SK-N-SH treated with all-trans-retinoic acid at 6 μM for 48 hours (cell line): ENCODE data around the gene MCM9.

Experiments used
- RARB ChIP-seq: fragments of 250-450 bp; sonication (Bioruptor Pico); IDR thresholded peaks from 2 replicates; pipeline ENCODE4 v1.8.0; 2021; ENCODE audit warnings: mild to moderate bottlenecking, moderate library complexity
- TF ChIP-seq, protein P1 (sequence below): fragments of 250-450 bp; sonication (Bioruptor Pico); IDR thresholded peaks from 2 replicates; pipeline ENCODE4 v1.8.0; 2021; ENCODE audit warnings: low read depth, mild to moderate bottlenecking, moderate library complexity, borderline replicate concordance

DNA sequence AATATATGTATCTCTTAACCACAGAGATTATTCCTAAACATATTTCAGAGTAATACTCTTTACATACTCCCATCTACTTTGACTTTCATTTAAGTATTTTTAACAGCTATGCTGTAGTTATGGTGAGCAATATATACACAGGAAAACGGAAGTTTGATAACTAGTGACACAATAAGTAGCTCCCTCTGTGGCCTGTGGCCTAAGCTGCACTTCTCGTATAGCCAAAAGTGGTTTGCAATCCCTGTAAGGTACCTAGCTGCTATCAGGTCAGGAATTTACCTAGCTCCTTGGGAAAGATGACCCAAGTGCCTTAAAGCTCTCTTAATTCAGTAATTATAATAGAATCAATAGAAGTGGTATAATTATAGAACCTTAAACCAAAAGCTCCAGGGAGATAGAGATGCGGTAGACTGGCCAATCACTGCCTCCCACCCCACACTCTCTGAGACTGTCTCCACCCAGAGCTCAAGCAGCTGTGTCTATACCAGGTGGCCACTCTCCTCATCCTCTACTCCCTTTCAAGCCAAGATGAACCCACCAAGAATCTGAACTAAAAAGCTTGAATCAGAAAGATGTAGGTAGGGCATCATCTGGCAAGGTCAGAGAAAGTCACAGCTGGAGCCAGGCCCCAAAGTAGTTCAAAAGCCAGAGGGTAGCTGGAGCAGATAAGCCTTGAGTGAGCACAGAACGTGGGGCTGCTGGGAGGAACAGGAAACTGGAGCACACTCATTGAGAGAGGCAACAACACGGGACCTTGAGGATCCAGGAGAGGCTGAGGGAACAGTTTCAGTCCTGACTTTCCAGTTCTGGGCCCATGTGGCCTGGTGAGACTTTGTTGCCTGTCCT is 125.9 kb downstream of the MCM9 start:
- no peak for TF ChIP-seq RARB
- TF ChIP-seq, protein P1, sequence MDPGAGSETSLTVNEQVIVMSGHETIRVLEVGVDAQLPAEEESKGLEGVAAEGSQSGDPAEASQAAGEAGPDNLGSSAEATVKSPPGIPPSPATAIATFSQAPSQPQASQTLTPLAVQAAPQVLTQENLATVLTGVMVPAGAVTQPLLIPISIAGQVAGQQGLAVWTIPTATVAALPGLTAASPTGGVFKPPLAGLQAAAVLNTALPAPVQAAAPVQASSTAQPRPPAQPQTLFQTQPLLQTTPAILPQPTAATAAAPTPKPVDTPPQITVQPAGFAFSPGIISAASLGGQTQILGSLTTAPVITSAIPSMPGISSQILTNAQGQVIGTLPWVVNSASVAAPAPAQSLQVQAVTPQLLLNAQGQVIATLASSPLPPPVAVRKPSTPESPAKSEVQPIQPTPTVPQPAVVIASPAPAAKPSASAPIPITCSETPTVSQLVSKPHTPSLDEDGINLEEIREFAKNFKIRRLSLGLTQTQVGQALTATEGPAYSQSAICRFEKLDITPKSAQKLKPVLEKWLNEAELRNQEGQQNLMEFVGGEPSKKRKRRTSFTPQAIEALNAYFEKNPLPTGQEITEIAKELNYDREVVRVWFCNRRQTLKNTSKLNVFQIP (CRISPR knock-in tag): no peak
